Measurements from ENCODE around the gene SLC1A1. TPM values are rescaled to one million over a fixed set of nuclear protein-coding genes. Genes with fewer than 3 reads are reported as not detected.

Gene SLC1A1
- total RNA-seq, 1 donor from 2014 or later: 52.7 TPM

- no peak for ATAC-seq
- Histone ChIP-seq H3K4me3 (no peak overlapping the region), H3K9me3 (no peaks in the 10 kb centered on the region), H3K27ac (peak overlapping the region; percentile 14), H3K4me1 (peaks cover 7% of the 10 kb centered on the region), H3K36me3 (no peaks in the 10 kb centered on the region), H3K27me3 (no peaks in the 10 kb centered on the region)
- intact Hi-C loops (cut with DNase I): no loop called here
- DNase-seq: no peak
- no peak for TF ChIP-seq CTCF (IDR thresholded peaks at IDR 0.05)
These were observed 65.0 kb downstream of the SLC1A1 start for GRCh38 chr9:4555236-4555635.

DNA sequence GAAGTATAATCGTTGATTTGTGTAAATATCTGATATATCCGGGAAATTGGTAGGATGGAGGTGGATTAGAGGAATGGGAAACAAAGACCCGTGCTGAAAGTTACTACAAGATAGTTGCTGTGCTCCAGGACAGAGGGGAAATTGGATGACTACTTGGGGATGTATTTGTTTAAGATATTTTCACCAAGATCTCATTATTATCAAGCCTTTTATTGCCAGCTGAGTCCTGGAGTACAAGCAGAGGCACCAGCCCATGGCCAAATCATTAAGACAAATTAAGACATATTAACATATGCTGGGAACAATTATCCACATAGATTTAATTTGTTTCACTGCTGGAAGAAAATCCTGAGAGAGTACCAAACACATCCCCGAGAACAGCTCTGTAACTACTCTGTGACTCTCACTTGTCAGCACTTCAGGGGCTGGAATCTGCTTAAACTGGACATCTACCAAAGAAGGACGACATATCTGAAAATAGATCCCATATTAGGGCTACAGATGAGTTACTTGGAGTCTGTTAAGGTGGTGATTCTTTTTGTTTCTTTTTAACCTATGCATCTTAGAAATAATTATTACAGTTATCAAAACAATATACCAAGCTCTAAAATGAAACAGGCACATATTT, 68.2 kb downstream of the SLC1A1 start:
- Histone ChIP-seq H3K4me1 (peaks cover 7% of the 10 kb centered on the region), H3K9me3 (no peaks in the 10 kb centered on the region), H3K4me3 (no peak overlapping the region), H3K36me3 (no peaks in the 10 kb centered on the region), H3K27ac (no peak overlapping the region), H3K27me3 (no peaks in the 10 kb centered on the region)
- intact Hi-C loops (cut with DNase I): no loop called here
- TF ChIP-seq CTCF (IDR thresholded peaks at IDR 0.05): no peak
- DNase-seq: no peak
- ATAC-seq: no peak

DNA sequence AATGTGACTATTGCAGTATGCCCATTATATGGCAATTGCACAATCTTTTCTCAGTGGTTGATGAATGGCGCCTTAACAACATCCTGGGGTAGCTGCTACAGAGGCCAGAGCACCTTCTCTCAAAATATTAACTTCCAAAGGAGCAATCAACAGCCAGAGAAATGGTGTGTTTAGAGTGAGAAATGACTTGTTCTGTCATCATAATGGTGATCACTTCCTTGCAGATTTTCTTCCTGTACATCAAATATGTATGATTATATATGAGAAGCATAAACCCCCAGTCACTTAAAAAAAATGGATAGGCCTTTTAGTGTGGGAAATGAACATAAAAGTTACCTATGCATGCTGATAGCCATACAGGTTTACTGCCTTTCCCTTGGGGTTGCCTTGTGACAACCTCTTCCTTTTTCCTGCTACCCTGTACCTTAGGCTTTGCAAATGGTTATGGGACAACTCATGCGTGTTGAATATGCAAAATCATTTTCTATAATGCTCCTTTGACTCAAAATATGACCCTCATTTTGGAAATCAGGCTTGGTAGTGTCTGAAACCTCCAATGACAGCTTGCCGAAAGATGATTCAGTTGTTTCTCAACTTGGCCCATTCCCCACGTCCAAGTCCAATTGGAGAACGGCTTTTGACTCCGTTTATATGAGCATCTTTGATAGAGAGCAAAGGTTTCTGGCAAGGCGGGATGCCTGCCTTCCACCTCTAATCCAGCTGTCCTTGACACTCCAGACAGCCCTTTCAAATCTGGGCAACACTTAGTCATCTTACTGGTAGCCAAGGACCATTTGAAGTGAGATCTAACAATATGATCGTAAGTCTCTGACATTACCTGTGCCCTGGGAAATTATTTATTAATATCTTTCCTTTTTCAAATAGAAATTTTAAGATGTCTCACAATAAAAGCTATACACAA, 69.3 kb downstream of the SLC1A1 start:
- Histone ChIP-seq H3K27me3 (no peaks in the 10 kb centered on the region), H3K4me1 (peaks cover 5% of the 10 kb centered on the region), H3K36me3 (no peaks in the 10 kb centered on the region), H3K27ac (no peak overlapping the region), H3K9me3 (no peaks in the 10 kb centered on the region), H3K4me3 (no peak overlapping the region)
- no peak for TF ChIP-seq CTCF (IDR thresholded peaks at IDR 0.05)
- DNase-seq (no peak), ATAC-seq (no peak)
- intact Hi-C loops (cut with DNase I): no loop called here

GRCh38 chr9:4563105-4563504, 72.8 kb downstream of the SLC1A1 start:
- H3K9me3 ChIP-seq: no peaks in the 10 kb centered on the region
- H3K27me3 ChIP-seq: no peaks in the 10 kb centered on the region
- intact Hi-C loops (cut with DNase I): no loop called here
- ATAC-seq: no peak
- no peak overlapping the region for H3K4me3 ChIP-seq
- no peak for DNase-seq
- TF ChIP-seq CTCF (IDR thresholded peaks at IDR 0.05): no peak
- H3K36me3 ChIP-seq: no peaks in the 10 kb centered on the region
- H3K4me1 ChIP-seq: no peaks in the 10 kb centered on the region
- H3K27ac ChIP-seq: no peak overlapping the region

DNA sequence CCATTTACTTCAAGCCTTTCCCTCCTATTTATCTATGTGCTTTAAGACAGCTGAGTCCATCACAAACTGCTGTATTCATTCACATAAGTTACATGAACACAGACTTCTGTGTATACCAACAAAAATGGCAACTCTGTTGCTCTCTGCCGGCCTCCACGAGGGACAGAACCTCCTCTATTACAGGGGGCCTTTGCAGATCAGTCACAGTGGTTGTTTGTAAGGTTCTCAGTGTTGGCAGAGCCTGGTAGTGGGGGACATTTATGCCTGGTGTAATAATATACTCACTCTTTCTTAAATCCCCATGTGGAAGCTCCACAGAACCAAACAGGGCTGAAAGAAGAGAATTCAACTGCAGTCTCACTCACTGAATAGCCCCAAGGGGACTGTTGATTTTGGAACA, 76.5 kb downstream of the SLC1A1 start:
- Histone ChIP-seq H3K9me3 (no peaks in the 10 kb centered on the region), H3K27me3 (no peaks in the 10 kb centered on the region), H3K36me3 (no peaks in the 10 kb centered on the region), H3K4me1 (no peaks in the 10 kb centered on the region), H3K27ac (no peak overlapping the region), H3K4me3 (no peak overlapping the region)
- DNase-seq (no peak), ATAC-seq (no peak)
- no peak for TF ChIP-seq CTCF (IDR thresholded peaks at IDR 0.05)
- intact Hi-C loops (cut with DNase I): no loop called here

Measured in upper lobe of right lung (tissue), 1 donor.